ENCODE results near the gene ADCY10.

- TF ChIP-seq POLR2A (IDR thresholded peaks at IDR 0.05) (no peak), CTCF (IDR thresholded peaks at IDR 0.05) (no peak), POLR2AphosphoS5 (IDR thresholded peaks at IDR 0.05) (no peak)
These were observed 140.4 kb downstream of the ADCY10 start for GRCh38 chr1:167773516-167773915.
